B cell (primary cell): ENCODE data around the gene SEMA3B. TPM values are rescaled to one million over a fixed set of nuclear protein-coding genes. Genes with fewer than 3 reads are reported as not detected.

Experiments
- ATAC-seq: fragments of 200-7000 bp; cut with Tn5 transposase; one replicate; pipeline ENCODE4 v1.10.0; 2021; ENCODE audit warnings: low read depth, mild to moderate bottlenecking, moderate number of reproducible peaks, moderate library complexity
- CTCF ChIA-PET: fragments of 350-600 bp; sonication (Branson Sonifier 250); formaldehyde crosslinking; loops from one replicate; lab custom pipeline; 2021; ENCODE audit warnings: antibody characterized with exemption, inconsistent platforms; lab: Charles Lee
- POLR2A ChIA-PET: fragments of 350-600 bp; sonication (Branson Sonifier 250); formaldehyde crosslinking; loops from one replicate; lab custom pipeline; 2021; ENCODE audit warnings: antibody characterized with exemption; lab: Charles Lee
- DNase-seq: peaks from one replicate; pipeline ENCODE4 v3.0.0; 2013
- H2AFZ ChIP-seq: 2 replicates; pipeline ENCODE4 v1.6.1; 2012; ENCODE audit warnings: mild to moderate bottlenecking, low read depth, low read length; ENCODE audit not compliant: insufficient read depth, poor library complexity, severe bottlenecking
- H3K27ac ChIP-seq, 2 donors: 1 replicate in 1 of 2; 2 replicates in 1 of 2; pipeline ENCODE4 v1.5.1; 2012 to 2013; ENCODE audit warnings: low read length in 2 of 2, mild to moderate bottlenecking in 2 of 2, moderate library complexity in 1 of 2
- H3K27me3 ChIP-seq, 4 experiments: fragments of 200-600 bp in 1 of 4; sonication (generic) in 1 of 4; replicated peaks in 1 of 4; 1 replicate in 2 of 4; 2 replicates in 2 of 4; pipeline versions ENCODE4 v1.6.1 to v1.7.0; 2013 to 2016; ENCODE audit warnings: low read length in 3 of 4, mild to moderate bottlenecking in 2 of 4, mixed read lengths in 1 of 4, moderate library complexity in 1 of 4; ENCODE audit not compliant: insufficient read depth in 4 of 4, control insufficient read depth in 3 of 4; ENCODE audit errors: control extremely low read depth in 1 of 4
- H3K36me3 ChIP-seq, 2 experiments: replicated peaks in 1 of 2; 1 replicate in 1 of 2; 2 replicates in 1 of 2; pipeline versions ENCODE4 v1.6.1 to v1.7.1; 2013; ENCODE audit warnings: low read length in 1 of 2; ENCODE audit not compliant: insufficient read depth in 2 of 2, control insufficient read depth in 1 of 2; ENCODE audit errors: control extremely low read depth in 1 of 2, extremely low read depth in 1 of 2
- H3K4me1 ChIP-seq, 2 donors: fragments of 200-600 bp in 1 of 2; sonication (generic) in 1 of 2; 1 replicate in 1 of 2; 2 replicates in 1 of 2; pipeline versions ENCODE4 v1.5.1 to v1.6.1; 2013 to 2017; ENCODE audit warnings: low read length in 2 of 2; ENCODE audit not compliant: control insufficient read depth in 2 of 2, insufficient read depth in 2 of 2
- H3K4me2 ChIP-seq: replicated peaks from 2 replicates; pipeline ENCODE3; 2012; ENCODE audit warnings: mild to moderate bottlenecking, low read depth, low read length; ENCODE audit not compliant: poor library complexity, severe bottlenecking
- H3K4me3 ChIP-seq, 5 experiments: fragments of 200-600 bp in 1 of 5; sonication (generic) in 1 of 5; 1 replicate in 3 of 5; 2 replicates in 2 of 5; pipeline versions ENCODE4 v1.5.1 to v1.7.0; 2011 to 2016; ENCODE audit warnings: low read length in 4 of 5, mild to moderate bottlenecking in 4 of 5, low read depth in 2 of 5, control low read depth in 1 of 5, moderate library complexity in 1 of 5; ENCODE audit not compliant: insufficient read depth in 1 of 5; ENCODE audit errors: control extremely low read depth in 1 of 5, extremely low read depth in 1 of 5
- H3K79me2 ChIP-seq: fragments of 200-600 bp; sonication (generic); one replicate; pipeline ENCODE4 v1.6.0; 2016; ENCODE audit warnings: low read length; ENCODE audit not compliant: control insufficient read depth, insufficient read depth
- H3K9ac ChIP-seq: fragments of 200-600 bp; sonication (generic); 2 replicates; pipeline ENCODE4 v1.6.1; 2017; ENCODE audit warnings: mild to moderate bottlenecking, low read length, moderate library complexity
- H3K9me3 ChIP-seq, 3 donors: one replicate each; pipeline versions ENCODE4 v1.6.1 to v1.7.1; 2013; ENCODE audit warnings: low read length in 2 of 3; ENCODE audit not compliant: control insufficient read depth in 2 of 3, insufficient read depth in 1 of 3; ENCODE audit errors: control extremely low read depth in 1 of 3
- H4K20me1 ChIP-seq: 2 replicates; pipeline ENCODE4 v1.6.0; 2012; ENCODE audit warnings: mild to moderate bottlenecking, low read length; ENCODE audit not compliant: insufficient read depth, control insufficient read depth, poor library complexity, severe bottlenecking
- H3K27ac Mint-ChIP-seq: one replicate; pipeline ENCODE4 v1.8.0; 2021; ENCODE audit warnings: mixed read lengths
- H3K27me3 Mint-ChIP-seq: one replicate; pipeline ENCODE4 v1.8.0; 2021; ENCODE audit warnings: mixed read lengths
- H3K4me1 Mint-ChIP-seq: one replicate; pipeline ENCODE4 v1.8.0; 2021; ENCODE audit warnings: mixed read lengths
- H3K4me3 Mint-ChIP-seq: one replicate; pipeline ENCODE4 v1.8.0; 2021; ENCODE audit warnings: mixed read lengths
- H3K9me3 Mint-ChIP-seq: one replicate; pipeline ENCODE4 v1.8.0; 2022; ENCODE audit warnings: mixed read lengths; ENCODE audit not compliant: insufficient read depth
- CTCF ChIP-seq: fragments of 200-600 bp; IDR thresholded peaks from one replicate; pipeline ENCODE4 v1.8.0; 2022; ENCODE audit warnings: antibody characterized with exemption, mild to moderate bottlenecking
- EZH2 ChIP-seq: IDR thresholded peaks from 2 replicates; pipeline ENCODE4 v1.6.1; 2012; ENCODE audit warnings: borderline replicate concordance, low read depth, mild to moderate bottlenecking, moderate library complexity, low read length; ENCODE audit not compliant: insufficient read depth, poor library complexity, severe bottlenecking
- WGBS: methylation state at CpG from one replicate; pipeline ENCODE4 v1.1.5; 2013; ENCODE audit warnings: missing lambda C conversion rate; ENCODE audit not compliant: insufficient coverage; 5-methylcytosine and 5-hydroxymethylcytosine counted together
- intact Hi-C: fragments of 100-400 bp; cut with micrococcal nuclease; formaldehyde crosslinking; loops from one replicate; pipeline ENCODE4 v1.10.0; 2022
- polyA plus RNA-seq: library from polyadenylated mRNA; depleted of rRNA; stranded (reverse); fragments of >200 nt; gene quantifications from 2 replicates; pipeline ENCODE4 v1.2.3, GENCODE V29; 2012
- total RNA-seq, 2 donors: library from RNA; stranded (reverse); fragments of 120-200 nt in 1 of 2; gene quantifications; 1 replicate in 1 of 2; 2 replicates in 1 of 2; pipeline versions ENCODE4 v1.2.3 to v1.2.4, GENCODE V29; 2013 to 2022

SEMA3B gene
- total and polyA plus RNA-seq, 2 donors (not counting 1 experiment from before 2014, with no cell fraction given) = 0.34 to 0.52 TPM

- DNase-seq (peak; percentile 51), ATAC-seq (no peak)
- ChIA-PET CTCF (interaction anchor here (0.8 to 3.0 kb wide), 9 partner anchors 17 to 155 kb away, joined by 3 to 12 read pairs (median 4); partner anchors contain the start of genes GNAT1 and IFRD2), POLR2A (interaction anchor here (0.6 to 0.7 kb wide), 3 partner anchors 65 to 81 kb away, joined by 3 to 6 read pairs (median 3); partner anchors contain the start of gene RASSF1)
- Histone ChIP-seq H3K79me2 (no peaks in the 10 kb centered on the region), H3K4me2 (peak overlapping the region; percentile 61), H3K4me1 (peaks cover 33 to 39% of the 10 kb centered on the region in 2 donors), H3K4me3 (no peak overlapping the region), H4K20me1 (peaks cover 10% of the 10 kb centered on the region), H3K36me3 (no peaks in the 10 kb centered on the region), H3K27me3 (peaks cover 0 to 57% (median 21%) of the 10 kb centered on the region in 4 experiments), H3K9ac (no peak overlapping the region), H2AFZ (no peak overlapping the region), H3K9me3 (peaks cover 0 to 3% (median 0%) of the 10 kb centered on the region in 3 donors), H3K27ac (no peak overlapping the region)
- Mint-ChIP-seq H3K9me3 (no peaks in the 10 kb centered on the region), H3K4me3 (peak overlapping the region; percentile 57), H3K4me1 (peaks cover 26% of the 10 kb centered on the region), H3K27ac (no peak overlapping the region), H3K27me3 (peaks cover 28% of the 10 kb centered on the region)
- TF ChIP-seq EZH2 = no peak
- TF ChIP-seq CTCF = no peak
- 7% methylated on average over 65 of the region's 65 CpGs for WGBS
- intact Hi-C loops = no loop called here
Measured at GRCh38 chr3:50275141-50275995, 6.4 kb downstream of the SEMA3B start.
